Caco-2 (cell line): ENCODE results near the gene P2RX3. TPM values are rescaled to one million over a fixed set of nuclear protein-coding genes. Genes with fewer than 3 reads are reported as not detected.

Experiments
- BruUV-seq: library from RNA; stranded (reverse); fragments of 400-500 nt; replicated peaks from 2 replicates; lab custom pipeline; 2021; lab: Mats Ljungman, UMichigan
- CTCF ChIA-PET: fragments of 300-600 bp; sonication (Branson Sonifier 250); formaldehyde crosslinking; loops from one replicate; lab custom pipeline; 2022; ENCODE audit warnings: antibody characterized with exemption; lab: Charles Lee
- POLR2A ChIA-PET: fragments of 300-600 bp; sonication (Branson Sonifier 250); formaldehyde crosslinking; loops from one replicate; lab custom pipeline; 2022; ENCODE audit warnings: antibody characterized with exemption; lab: Charles Lee
- DNase-seq, 2 experiments: peaks; one replicate each; pipeline versions ENCODE4 v3.0.0 to v3.0.0-alpha.2; 2020 to 2022
- H3K27me3 ChIP-seq: replicated peaks from 2 replicates; pipeline ENCODE4 v1.6.0; 2011; ENCODE audit warnings: low read length; ENCODE audit not compliant: control insufficient read depth, insufficient read depth
- H3K36me3 ChIP-seq: 2 replicates; pipeline ENCODE4 v1.5.1; 2011; ENCODE audit warnings: low read length; ENCODE audit not compliant: control insufficient read depth, insufficient read depth
- H3K4me1 ChIP-seq: fragments of 250-450 bp; sonication (Bioruptor Pico); 2 replicates; pipeline ENCODE4 v1.5.1; 2020; ENCODE audit warnings: mild to moderate bottlenecking
- H3K4me3 ChIP-seq: 2 replicates; pipeline ENCODE4 v1.5.1; 2011; ENCODE audit warnings: low read depth, mild to moderate bottlenecking, control low read depth, low read length
- H3K9me3 ChIP-seq: fragments of 250-450 bp; sonication (Bioruptor Pico); 2 replicates; pipeline ENCODE4 v1.5.1; 2020; ENCODE audit warnings: mild to moderate bottlenecking, moderate library complexity
- H3K27ac Mint-ChIP-seq: one replicate; pipeline ENCODE4 v1.8.0; 2022; ENCODE audit warnings: mixed read lengths; ENCODE audit not compliant: unreplicated experiment
- H3K27me3 Mint-ChIP-seq: one replicate; pipeline ENCODE4 v1.8.0; 2022; ENCODE audit warnings: mixed read lengths; ENCODE audit not compliant: insufficient read depth, unreplicated experiment
- H3K36me3 Mint-ChIP-seq: one replicate; pipeline ENCODE4 v1.8.0; 2022; ENCODE audit warnings: mild to moderate bottlenecking, mixed read lengths; ENCODE audit not compliant: insufficient read depth, unreplicated experiment
- H3K4me1 Mint-ChIP-seq: one replicate; pipeline ENCODE4 v1.8.0; 2022; ENCODE audit warnings: low read depth, mixed read lengths; ENCODE audit not compliant: unreplicated experiment
- H3K4me3 Mint-ChIP-seq: one replicate; pipeline ENCODE4 v1.8.0; 2022; ENCODE audit warnings: mild to moderate bottlenecking, moderate library complexity, mixed read lengths; ENCODE audit not compliant: unreplicated experiment
- H3K9me3 Mint-ChIP-seq: one replicate; pipeline ENCODE4 v1.8.0; 2022; ENCODE audit warnings: mixed read lengths; ENCODE audit not compliant: unreplicated experiment
- CTCF ChIP-seq, 2 experiments: fragments of 200-600 bp in 1 of 2; IDR thresholded peaks; 1 replicate in 1 of 2; 2 replicates in 1 of 2; pipeline versions ENCODE4 v1.5.1 to v1.8.0; 2011 to 2022; ENCODE audit warnings: antibody characterized with exemption in 1 of 2, control low read depth in 1 of 2, inconsistent platforms in 1 of 2, low read depth in 1 of 2, low read length in 1 of 2, mild to moderate bottlenecking in 1 of 2, moderate library complexity in 1 of 2; ENCODE audit not compliant: insufficient read depth in 1 of 2, severe bottlenecking in 1 of 2, unreplicated experiment in 1 of 2
- intact Hi-C: fragments of 100-400 bp; cut with micrococcal nuclease; formaldehyde crosslinking; loops from one replicate; pipeline ENCODE4 v1.10.0; 2022; ENCODE audit not compliant: unreplicated experiment
- total RNA-seq: library from RNA; stranded (reverse); gene quantifications from 2 replicates; pipeline ENCODE4 v1.2.3, GENCODE V29; 2022

P2RX3 gene
- total RNA-seq, 1 experiment from 2014 or later: not detected

GRCh38 chr11:57375490-57375889 lies 37.3 kb downstream of the P2RX3 start:
- Histone ChIP-seq H3K4me3 (no peak overlapping the region), H3K9me3 (no peaks in the 10 kb centered on the region), H3K27me3 (no peaks in the 10 kb centered on the region), H3K36me3 (no peaks in the 10 kb centered on the region), H3K4me1 (no peaks in the 10 kb centered on the region)
- Mint-ChIP-seq H3K9me3 (no peaks in the 10 kb centered on the region), H3K4me3 (no peak overlapping the region), H3K4me1 (no peaks in the 10 kb centered on the region), H3K27me3 (peaks cover 6% of the 10 kb centered on the region), H3K27ac (no peak overlapping the region), H3K36me3 (no peaks in the 10 kb centered on the region)
- ChIA-PET POLR2A (no interaction called here), CTCF (no interaction called here)
- no peak for DNase-seq
- TF ChIP-seq CTCF (IDR thresholded peaks at IDR 0.05; ENCODE audit: insufficient read depth in 1 of 2, low read depth in 1 of 2, low read length in 1 of 2, severe bottlenecking in 1 of 2, unreplicated experiment in 1 of 2): no peak
- no TSS peak for BruUV-seq
- intact Hi-C loops: no loop called here

- H3K27ac Mint-ChIP-seq: no peak overlapping the region
- no peaks in the 10 kb centered on the region for H3K36me3 Mint-ChIP-seq
- no peak overlapping the region for H3K4me3 ChIP-seq
- POLR2A ChIA-PET: no interaction called here
- intact Hi-C loops: no loop called here
- H3K27me3 Mint-ChIP-seq: peaks cover 6% of the 10 kb centered on the region
- no peaks in the 10 kb centered on the region for H3K4me1 Mint-ChIP-seq
- no peaks in the 10 kb centered on the region for H3K9me3 ChIP-seq
- H3K4me3 Mint-ChIP-seq: no peak overlapping the region
- BruUV-seq: no TSS peak
- CTCF ChIA-PET: no interaction called here
- no peaks in the 10 kb centered on the region for H3K4me1 ChIP-seq
- no peak for DNase-seq
- no peaks in the 10 kb centered on the region for H3K36me3 ChIP-seq
- H3K27me3 ChIP-seq: no peaks in the 10 kb centered on the region
- TF ChIP-seq CTCF (IDR thresholded peaks at IDR 0.05; ENCODE audit: insufficient read depth in 1 of 2, low read depth in 1 of 2, low read length in 1 of 2, severe bottlenecking in 1 of 2, unreplicated experiment in 1 of 2): no peak
- H3K9me3 Mint-ChIP-seq: no peaks in the 10 kb centered on the region
These were observed 38.2 kb downstream of the P2RX3 start for GRCh38 chr11:57376095-57377090.

- H3K36me3 Mint-ChIP-seq: no peaks in the 10 kb centered on the region
- Histone ChIP-seq H3K9me3 (no peaks in the 10 kb centered on the region), H3K36me3 (no peaks in the 10 kb centered on the region), H3K4me3 (no peak overlapping the region), H3K27me3 (no peaks in the 10 kb centered on the region), H3K4me1 (no peaks in the 10 kb centered on the region)
- intact Hi-C loops: no loop called here
- CTCF ChIA-PET: no interaction called here
- H3K27ac Mint-ChIP-seq: no peak overlapping the region
- POLR2A ChIA-PET: no interaction called here
- no peak overlapping the region for H3K4me3 Mint-ChIP-seq
- DNase-seq: no peak
- H3K4me1 Mint-ChIP-seq: no peaks in the 10 kb centered on the region
- H3K27me3 Mint-ChIP-seq: peaks cover 6% of the 10 kb centered on the region
- H3K9me3 Mint-ChIP-seq: no peaks in the 10 kb centered on the region
- no peak for TF ChIP-seq CTCF (IDR thresholded peaks at IDR 0.05; ENCODE audit: insufficient read depth in 1 of 2, low read depth in 1 of 2, low read length in 1 of 2, severe bottlenecking in 1 of 2, unreplicated experiment in 1 of 2)
- no TSS peak for BruUV-seq
These were observed 39.0 kb downstream of the P2RX3 start for GRCh38 chr11:57377107-57377506.
